CD14-positive monocyte (primary cell): ENCODE results near the gene RDH5. TPM values are rescaled to one million over a fixed set of nuclear protein-coding genes. Genes with fewer than 3 reads are reported as not detected.

ENCODE experiments used
- DNase-seq, 3 donors: peaks; one replicate each; pipeline ENCODE4 v3.0.0-alpha.2; 2011 to 2022
- H2AFZ ChIP-seq: 2 replicates; pipeline ENCODE4 v1.6.0; 2012; ENCODE audit warnings: mild to moderate bottlenecking, low read depth, low read length, inconsistent platforms; ENCODE audit not compliant: insufficient read depth, poor library complexity, severe bottlenecking
- H3K27ac ChIP-seq, 2 donors: 1 replicate in 1 of 2; 2 replicates in 1 of 2; pipeline ENCODE4 v1.5.1; 2012 to 2013; ENCODE audit warnings: low read length in 2 of 2, control low read depth in 1 of 2, inconsistent platforms in 1 of 2, low read depth in 1 of 2, mild to moderate bottlenecking in 1 of 2
- H3K27me3 ChIP-seq, 2 donors: one replicate each; pipeline versions ENCODE4 v1.6.0 to v1.6.1; 2011 to 2013; ENCODE audit warnings: low read length in 2 of 2; ENCODE audit not compliant: control insufficient read depth in 2 of 2, insufficient read depth in 2 of 2
- H3K36me3 ChIP-seq, 2 donors: replicated peaks in 1 of 2; 1 replicate in 1 of 2; 2 replicates in 1 of 2; pipeline versions ENCODE4 v1.5.1 to v1.6.1; 2012 to 2013; ENCODE audit warnings: low read length in 2 of 2, control low read depth in 1 of 2, inconsistent platforms in 1 of 2, mild to moderate bottlenecking in 1 of 2; ENCODE audit not compliant: insufficient read depth in 2 of 2, control insufficient read depth in 1 of 2
- H3K4me1 ChIP-seq, 2 donors: 1 replicate in 1 of 2; 2 replicates in 1 of 2; pipeline versions ENCODE4 v1.5.1 to v1.6.1; 2012 to 2013; ENCODE audit warnings: low read length in 2 of 2, control low read depth in 1 of 2, inconsistent platforms in 1 of 2, mild to moderate bottlenecking in 1 of 2, moderate library complexity in 1 of 2; ENCODE audit not compliant: insufficient read depth in 2 of 2, control insufficient read depth in 1 of 2
- H3K4me2 ChIP-seq: replicated peaks from 2 replicates; pipeline ENCODE3; 2012; ENCODE audit warnings: low read length, moderate library complexity, mild to moderate bottlenecking; ENCODE audit not compliant: poor library complexity, severe bottlenecking; ENCODE audit errors: extremely low read depth
- H3K4me3 ChIP-seq, 3 experiments: fragments of 200-600 bp in 1 of 3; sonication (generic) in 1 of 3; replicated peaks in 1 of 3; 1 replicate in 2 of 3; 2 replicates in 1 of 3; pipeline ENCODE4 v1.5.1; 2011 to 2013; ENCODE audit warnings: low read length in 3 of 3, mild to moderate bottlenecking in 3 of 3, control low read depth in 2 of 3, low read depth in 2 of 3, inconsistent platforms in 1 of 3, moderate library complexity in 1 of 3
- H3K79me2 ChIP-seq: 2 replicates; pipeline ENCODE4 v1.6.0; 2012; ENCODE audit warnings: mild to moderate bottlenecking, control low read depth, inconsistent platforms, low read length, moderate library complexity; ENCODE audit not compliant: insufficient read depth
- H3K9ac ChIP-seq: 2 replicates; pipeline ENCODE4 v1.6.0; 2017; ENCODE audit warnings: low read length, mild to moderate bottlenecking; ENCODE audit not compliant: insufficient read depth, poor library complexity, severe bottlenecking
- H3K9me3 ChIP-seq, 2 donors: replicated peaks in 1 of 2; 1 replicate in 1 of 2; 2 replicates in 1 of 2; pipeline versions ENCODE4 v1.5.1 to v1.6.1; 2012 to 2013; ENCODE audit warnings: low read length in 2 of 2, control low read depth in 1 of 2; ENCODE audit not compliant: control insufficient read depth in 1 of 2, insufficient read depth in 1 of 2
- H4K20me1 ChIP-seq: 2 replicates; pipeline ENCODE4 v1.6.0; 2012; ENCODE audit warnings: mild to moderate bottlenecking, low read length, control low read depth, moderate library complexity; ENCODE audit not compliant: insufficient read depth
- H3K27ac Mint-ChIP-seq, 7 donors: one replicate each; pipeline ENCODE4 v1.8.0; 2020; ENCODE audit warnings: mild to moderate bottlenecking in 7 of 7, mixed read lengths in 7 of 7, moderate library complexity in 6 of 7, inconsistent platforms in 2 of 7
- H3K27me3 Mint-ChIP-seq, 3 donors: one replicate each; pipeline ENCODE4 v1.8.0; 2021 to 2022; ENCODE audit warnings: low read depth in 3 of 3, mild to moderate bottlenecking in 3 of 3, mixed read lengths in 3 of 3, moderate library complexity in 3 of 3, inconsistent platforms in 1 of 3
- H3K36me3 Mint-ChIP-seq, 2 donors: one replicate each; pipeline ENCODE4 v1.8.0; 2020; ENCODE audit warnings: mixed read lengths in 2 of 2, inconsistent platforms in 1 of 2, mild to moderate bottlenecking in 1 of 2
- H3K4me1 Mint-ChIP-seq: one replicate; pipeline ENCODE4 v1.8.0; 2020; ENCODE audit warnings: mild to moderate bottlenecking, mixed read lengths
- H3K4me3 Mint-ChIP-seq, 2 donors: one replicate each; pipeline ENCODE4 v1.8.0; 2020; ENCODE audit warnings: mild to moderate bottlenecking in 2 of 2, mixed read lengths in 2 of 2, moderate library complexity in 1 of 2
- H3K9me3 Mint-ChIP-seq, 7 donors: one replicate each; pipeline ENCODE4 v1.8.0; 2020 to 2022; ENCODE audit warnings: mixed read lengths in 7 of 7, mild to moderate bottlenecking in 6 of 7, moderate library complexity in 6 of 7, inconsistent platforms in 2 of 7
- CTCF ChIP-seq: fragments of 200-600 bp; IDR thresholded peaks from one replicate; pipeline ENCODE4 v1.8.0; 2022; ENCODE audit warnings: antibody characterized with exemption, mild to moderate bottlenecking
- WGBS: methylation state at CpG from one replicate; pipeline ENCODE4 v1.1.5; 2013; ENCODE audit warnings: missing lambda C conversion rate; ENCODE audit not compliant: insufficient coverage; 5-methylcytosine and 5-hydroxymethylcytosine counted together
- intact Hi-C, 2 donors: fragments of 100-400 bp; cut with micrococcal nuclease; formaldehyde crosslinking; loops; one replicate each; pipeline versions ENCODE4 v1.15.0 to v1.15.1; 2023
- polyA plus RNA-seq, 3 donors: library from polyadenylated mRNA; depleted of rRNA in 1 of 3; unstranded in 2 of 3; stranded (reverse) in 1 of 3; fragments of 300-500 nt in 2 of 3; fragments of >200 nt in 1 of 3; fragmentation: Illumina TruSeq in 2 of 3; gene quantifications; 1 replicate in 2 of 3; 2 replicates in 1 of 3; pipeline ENCODE4 v1.2.3, GENCODE V29; 2012 to 2021

RDH5 gene
- polyA plus RNA-seq, 3 donors = 1.2 to 10.4 (median 1.2) TPM

- WGBS = 49% methylated on average over 2 of the region's 5 CpGs
- Mint-ChIP-seq H3K27me3 (peaks cover 42 to 64% (median 51%) of the 10 kb centered on the region in 3 donors), H3K36me3 (peaks cover 3 to 8% of the 10 kb centered on the region in 2 donors), H3K9me3 (peaks cover 0 to 11% (median 2%) of the 10 kb centered on the region in 7 donors), H3K4me1 (peaks cover 41% of the 10 kb centered on the region), H3K4me3 (peak overlapping the region in 1 of 2 donors; percentile 84), H3K27ac (peak overlapping the region in 1 of 7 donors; percentile 10)
- peak; percentile 23 for TF ChIP-seq CTCF
- Histone ChIP-seq H3K79me2 (no peaks in the 10 kb centered on the region), H3K9me3 (no peaks in the 10 kb centered on the region), H3K27me3 (peaks cover 18 to 40% of the 10 kb centered on the region in 2 donors), H4K20me1 (no peaks in the 10 kb centered on the region), H3K36me3 (no peaks in the 10 kb centered on the region), H3K4me2 (no peak overlapping the region), H2AFZ (no peak overlapping the region), H3K4me1 (peaks cover 27 to 30% of the 10 kb centered on the region in 2 donors), H3K4me3 (no peak overlapping the region), H3K9ac (no peak overlapping the region), H3K27ac (no peak overlapping the region)
- DNase-seq = no peak
- intact Hi-C loops = loop anchor here in 1 of 2 donors (5.0 kb wide), 1 partner anchor 44 kb away; no protein-coding TSS in a partner anchor
Measured at GRCh38 chr12:55705782-55706402, 14.3 kb upstream of the RDH5 start.

GRCh38 chr12:55706568-55707218 is 13.5 kb upstream of the RDH5 start:
- peaks cover 0 to 11% (median 2%) of the 10 kb centered on the region in 7 donors for H3K9me3 Mint-ChIP-seq
- H3K4me3 Mint-ChIP-seq = peak overlapping the region; percentile 79 to 84
- no peak for TF ChIP-seq CTCF
- no peak overlapping the region for H3K4me3 ChIP-seq
- intact Hi-C loops = loop anchor here in 1 of 2 donors (5.0 kb wide), 1 partner anchor 44 kb away; no protein-coding TSS in a partner anchor
- peak overlapping the region in 1 of 7 donors; percentile 52 for H3K27ac Mint-ChIP-seq
- H3K79me2 ChIP-seq = no peaks in the 10 kb centered on the region
- H4K20me1 ChIP-seq = no peaks in the 10 kb centered on the region
- no peaks in the 10 kb centered on the region for H3K36me3 ChIP-seq
- H3K4me1 Mint-ChIP-seq = peaks cover 36% of the 10 kb centered on the region
- peaks cover 3 to 5% of the 10 kb centered on the region in 2 donors for H3K36me3 Mint-ChIP-seq
- no peaks in the 10 kb centered on the region for H3K9me3 ChIP-seq
- H3K27me3 ChIP-seq = peaks cover 18 to 46% of the 10 kb centered on the region in 2 donors
- H3K4me2 ChIP-seq = peak overlapping the region; percentile 76
- 100% methylated on average over 2 of the region's 2 CpGs for WGBS
- no peak overlapping the region for H2AFZ ChIP-seq
- peaks cover 43 to 69% (median 56%) of the 10 kb centered on the region in 3 donors for H3K27me3 Mint-ChIP-seq
- H3K9ac ChIP-seq = no peak overlapping the region
- no peak overlapping the region for H3K27ac ChIP-seq
- H3K4me1 ChIP-seq = peaks cover 26 to 30% of the 10 kb centered on the region in 2 donors
- DNase-seq = no peak
